ENCODE measurements around the gene GOLPH3L. TPM values are rescaled to one million over a fixed set of nuclear protein-coding genes. Genes with fewer than 3 reads are reported as not detected.
"Not testable (repeated sequence)": the region's sequence is repeated elsewhere in the genome, so short reads cannot be mapped to it uniquely, and the experiment has no call there.

The GOLPH3L gene
- polyA plus RNA-seq, 1 donor: 41.4 TPM

DNA sequence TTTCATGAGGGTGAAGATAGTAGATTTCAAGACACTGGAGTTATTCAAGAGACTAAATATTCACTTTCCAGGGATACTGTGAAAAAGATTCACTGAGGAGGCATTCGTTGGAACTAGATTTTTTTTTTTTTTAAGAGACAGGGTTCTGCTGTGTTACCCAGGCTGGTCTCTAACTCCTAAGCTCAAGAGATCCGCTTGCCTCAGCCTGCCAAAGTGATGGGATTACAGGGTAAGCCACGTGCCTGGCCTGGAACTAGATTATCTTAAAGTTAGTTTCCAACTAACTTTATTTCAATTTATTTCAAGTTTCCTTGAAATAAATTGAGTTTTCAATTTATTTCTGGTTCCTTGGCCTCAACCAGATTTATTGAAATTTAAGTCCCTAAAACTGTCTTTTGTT, 93.2 kb downstream of the GOLPH3L start:
- Histone ChIP-seq H3K36me3 (ENCODE audit: control insufficient read depth, insufficient read depth, low read length) (peaks cover 2% of the 10 kb centered on the region), H3K4me1 (ENCODE audit: control insufficient read depth, insufficient read depth, low read length) (peaks cover 12% of the 10 kb centered on the region), H3K27ac (ENCODE audit: low read length) (peak overlapping the region; percentile 57), H3K27me3 (ENCODE audit: control insufficient read depth, insufficient read depth, low read length) (no peaks in the 10 kb centered on the region), H3K9me3 (ENCODE audit: control insufficient read depth, low read depth, low read length) (no peaks in the 10 kb centered on the region), H3K4me3 (ENCODE audit: low read length) (no peak overlapping the region)
- no peak for DNase-seq
- WGBS (ENCODE audit: insufficient coverage, low lambda C conversion rate): no CpG with 5 or more reads among the region's 3 CpGs

DNA sequence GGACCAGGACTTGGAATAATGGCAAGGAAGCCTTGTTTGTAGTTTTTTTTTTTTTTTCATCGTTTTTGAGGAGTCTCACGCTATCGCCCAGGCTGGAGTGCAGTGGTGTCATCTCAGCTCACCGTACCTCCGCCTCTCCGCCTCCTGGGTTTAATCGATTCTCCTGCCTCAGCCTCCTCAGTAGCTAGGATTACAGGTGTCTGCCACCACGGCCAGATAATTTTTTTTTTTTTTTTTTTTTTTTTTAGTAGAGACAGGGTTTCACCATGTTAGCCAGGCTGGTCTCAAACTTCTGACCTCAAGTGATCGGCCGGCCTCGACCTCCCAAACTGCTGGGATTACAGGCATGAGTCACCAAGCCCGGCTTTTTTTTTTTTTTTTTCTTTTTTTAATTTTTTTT, 94.6 kb downstream of the GOLPH3L start:
- H3K27me3 ChIP-seq (ENCODE audit: control insufficient read depth, insufficient read depth, low read length); H3K27ac ChIP-seq (ENCODE audit: low read length); H3K9me3 ChIP-seq (ENCODE audit: control insufficient read depth, low read depth, low read length); H3K36me3 ChIP-seq (ENCODE audit: control insufficient read depth, insufficient read depth, low read length); H3K4me3 ChIP-seq (ENCODE audit: low read length); DNase-seq: not testable (repeated sequence)
- 93% methylated on average over 7 of the region's 12 CpGs for WGBS (ENCODE audit: insufficient coverage, low lambda C conversion rate)
- peaks cover 12% of the 10 kb centered on the region for H3K4me1 ChIP-seq (ENCODE audit: control insufficient read depth, insufficient read depth, low read length)

DNA sequence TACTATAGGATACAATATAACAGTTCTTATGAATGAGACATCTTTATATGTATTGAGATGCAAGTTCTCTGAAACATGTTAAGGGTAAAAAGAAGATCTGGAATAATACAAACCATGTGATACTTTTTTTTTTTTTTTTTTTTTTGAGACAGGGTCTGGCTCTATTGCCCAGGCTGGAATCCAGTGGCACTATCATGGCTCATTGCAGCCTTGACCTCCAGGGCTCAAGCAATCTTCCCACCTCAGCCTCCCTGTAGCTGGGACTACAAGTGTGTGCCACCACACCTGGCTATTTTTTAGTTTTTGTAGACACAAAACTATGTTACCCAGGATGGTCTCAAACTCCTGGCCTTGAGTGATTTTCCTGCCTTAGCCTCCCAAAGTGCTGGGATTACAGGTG, 95.4 kb downstream of the GOLPH3L start:
- Histone ChIP-seq H3K27ac (ENCODE audit: low read length) (no peak overlapping the region), H3K36me3 (ENCODE audit: control insufficient read depth, insufficient read depth, low read length) (peaks cover 2% of the 10 kb centered on the region), H3K4me1 (ENCODE audit: control insufficient read depth, insufficient read depth, low read length) (peaks cover 13% of the 10 kb centered on the region), H3K27me3 (ENCODE audit: control insufficient read depth, insufficient read depth, low read length) (no peaks in the 10 kb centered on the region), H3K4me3 (ENCODE audit: low read length) (no peak overlapping the region), H3K9me3 (ENCODE audit: control insufficient read depth, low read depth, low read length) (no peaks in the 10 kb centered on the region)
- no peak for DNase-seq

DNA sequence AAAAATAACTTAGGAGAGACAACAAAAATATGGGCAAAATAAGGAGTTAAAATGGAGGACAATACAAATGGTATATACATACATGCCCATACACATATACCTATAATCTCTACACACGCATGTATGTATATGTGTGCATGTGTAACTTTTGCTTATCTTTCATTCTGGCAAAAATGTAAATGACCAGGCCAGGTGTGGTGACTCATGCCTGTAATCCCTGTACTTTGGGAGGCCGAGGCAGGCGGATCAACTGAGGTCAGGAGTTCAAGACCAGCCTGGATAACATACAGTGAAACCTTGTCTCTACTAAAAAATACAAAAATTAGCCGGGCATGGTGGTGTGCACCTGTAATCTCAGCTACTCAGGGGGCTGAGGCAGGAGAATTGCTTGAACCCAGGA, 98.6 kb downstream of the GOLPH3L start:
- WGBS (ENCODE audit: insufficient coverage, low lambda C conversion rate): no CpG with 5 or more reads among the region's 4 CpGs
- not testable (repeated sequence) for H3K4me1 ChIP-seq (ENCODE audit: control insufficient read depth, insufficient read depth, low read length); H3K27me3 ChIP-seq (ENCODE audit: control insufficient read depth, insufficient read depth, low read length); H3K36me3 ChIP-seq (ENCODE audit: control insufficient read depth, insufficient read depth, low read length); H3K9me3 ChIP-seq (ENCODE audit: control insufficient read depth, low read depth, low read length); DNase-seq; H3K4me3 ChIP-seq (ENCODE audit: low read length); H3K27ac ChIP-seq (ENCODE audit: low read length)

DNA sequence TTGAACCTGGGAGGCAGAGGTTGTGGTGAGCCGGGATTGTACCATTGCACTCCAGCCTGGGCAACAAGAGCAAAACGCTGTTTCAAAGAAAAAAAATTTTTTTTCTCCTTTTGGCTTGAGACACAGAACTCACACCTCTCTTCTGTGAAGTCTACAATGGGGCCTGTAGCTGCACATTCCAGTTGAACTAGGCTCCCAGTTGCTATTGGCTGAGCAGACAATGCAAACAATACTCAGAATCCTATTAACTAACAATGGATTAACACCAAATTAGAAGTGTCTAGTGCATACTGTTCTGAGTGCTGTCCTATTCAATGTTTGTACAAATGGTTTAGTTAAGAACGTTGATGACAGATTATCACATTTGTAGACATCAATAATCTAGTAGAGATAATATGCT, 100.0 kb downstream of the GOLPH3L start:
- H3K36me3 ChIP-seq (ENCODE audit: control insufficient read depth, insufficient read depth, low read length): peaks cover 2% of the 10 kb centered on the region
- H3K27ac ChIP-seq (ENCODE audit: low read length): no peak overlapping the region
- H3K9me3 ChIP-seq (ENCODE audit: control insufficient read depth, low read depth, low read length): peaks cover 2% of the 10 kb centered on the region
- WGBS (ENCODE audit: insufficient coverage, low lambda C conversion rate): no CpG with 5 or more reads among the region's 3 CpGs
- no peaks in the 10 kb centered on the region for H3K27me3 ChIP-seq (ENCODE audit: control insufficient read depth, insufficient read depth, low read length)
- H3K4me1 ChIP-seq (ENCODE audit: control insufficient read depth, insufficient read depth, low read length): peaks cover 4% of the 10 kb centered on the region
- no peak overlapping the region for H3K4me3 ChIP-seq (ENCODE audit: low read length)
- no peak for DNase-seq

Other genes with a start within 250 kb of the GOLPH3L start
- 21.8 TPM for gene TARS2, start 209.7 kb downstream of the GOLPH3L start, polyA plus RNA-seq
- gene ECM1, start 189.0 kb downstream of the GOLPH3L start, polyA plus RNA-seq: 4.6 TPM
- gene FALEC, start 181.4 kb downstream of the GOLPH3L start, polyA plus RNA-seq: 0.31 TPM
- gene ADAMTSL4, start 147.7 kb downstream of the GOLPH3L start, polyA plus RNA-seq: 15.9 TPM
- gene MCL1, start 117.5 kb downstream of the GOLPH3L start, polyA plus RNA-seq: 225 TPM
- 135 TPM for gene ENSA, start 67.5 kb downstream of the GOLPH3L start, polyA plus RNA-seq
- gene HORMAD1, start 23.7 kb upstream of the GOLPH3L start, polyA plus RNA-seq: 0.21 TPM
- gene CTSS, start 68.6 kb upstream of the GOLPH3L start, polyA plus RNA-seq: 61.7 TPM
- gene CTSK, start 111.1 kb upstream of the GOLPH3L start, polyA plus RNA-seq: 18.3 TPM
- gene ARNT, start 179.4 kb upstream of the GOLPH3L start, polyA plus RNA-seq: 35.2 TPM
- gene CTXND2, start 190.0 kb upstream of the GOLPH3L start, polyA plus RNA-seq: not detected
- gene SETDB1, start 229.2 kb upstream of the GOLPH3L start, polyA plus RNA-seq: 56.7 TPM

Data from large intestine (tissue), 3 donors.